ENCODE data around the gene AFG3L2. TPM values are rescaled to one million over a fixed set of nuclear protein-coding genes. Genes with fewer than 3 reads are reported as not detected.

The AFG3L2 gene
- total and polyA plus RNA-seq, 2 of the 8 experiments (the other 6 are each of a cell fraction or from before 2014, with no cell fraction given): 29.7 to 84.8 TPM

- Histone ChIP-seq H4K5ac (ENCODE audit: insufficient read length, low read depth, low read length) (no peak overlapping the region), H3K23me2 (ENCODE audit: low read depth, low read length) (peaks cover under 1% of the 10 kb centered on the region; the same call in 1 of the 2 replicates), H2BK20ac (ENCODE audit: low read length) (no peak overlapping the region), H3K23ac (ENCODE audit: insufficient read length) (no peak overlapping the region), H4K20me1 (replicated peaks in 1 of 2; ENCODE audit: control insufficient read depth in 1 of 2, insufficient read depth in 2 of 2, low read length in 2 of 2) (no peaks in the 10 kb centered on the region), H3K27ac (ENCODE audit: low read depth, low read length) (no peak overlapping the region), H3K27me3 (replicated peaks in 1 of 4; ENCODE audit: control insufficient read depth in 3 of 4, extremely low read depth in 1 of 4, insufficient read depth in 3 of 4, low read length in 3 of 4) (no peaks in the 10 kb centered on the region), H3K56ac (replicated peaks; ENCODE audit: insufficient read length, low read depth, low read length) (no peak overlapping the region), H4K8ac (ENCODE audit: extremely low read depth, insufficient read depth, low read length) (no peak overlapping the region), H3K4me2 (ENCODE audit: insufficient read depth in 1 of 2, low read depth in 2 of 2, low read length in 2 of 2) (no peak overlapping the region), H2BK15ac (ENCODE audit: low read length) (no peak overlapping the region), H3K9me3 (ENCODE audit: insufficient read depth in 2 of 2, low read depth in 1 of 2, low read length in 1 of 2) (no peaks in the 10 kb centered on the region), H3K4me1 (replicated peaks in 1 of 4; ENCODE audit: control insufficient read depth in 3 of 4, insufficient read depth in 4 of 4, low read length in 3 of 4) (no peaks in the 10 kb centered on the region; a peak in 1 of 7 replicates), H2AK5ac (ENCODE audit: low read depth, low read length) (no peak overlapping the region), H4K91ac (replicated peaks; ENCODE audit: insufficient read length, low read length) (no peak overlapping the region), H3K79me1 (ENCODE audit: low read depth, low read length) (no peaks in the 10 kb centered on the region), H3K4ac (replicated peaks; ENCODE audit: insufficient read length, low read depth, low read length) (no peak overlapping the region), H3K9ac (replicated peaks in 1 of 4; ENCODE audit: extremely low read depth in 1 of 4, low read depth in 3 of 4, low read length in 3 of 4) (no peak overlapping the region), H2BK120ac (replicated peaks; ENCODE audit: low read depth, low read length) (no peak overlapping the region), H2BK12ac (ENCODE audit: low read depth, low read length) (no peak overlapping the region), H3K18ac (ENCODE audit: extremely low read depth, low read length) (no peak overlapping the region), H2AFZ (ENCODE audit: low read length) (no peak overlapping the region), H3K36me3 (ENCODE audit: control insufficient read depth in 2 of 4, insufficient read depth in 4 of 4, low read length in 3 of 4) (no peaks in the 10 kb centered on the region), H3K79me2 (ENCODE audit: control insufficient read depth in 1 of 2, insufficient read depth in 2 of 2, low read length in 2 of 2) (no peaks in the 10 kb centered on the region), H2BK5ac (ENCODE audit: low read depth, low read length) (no peak overlapping the region), H3K4me3 (ENCODE audit: extremely low read depth in 1 of 4, insufficient read depth in 2 of 4, low read depth in 3 of 4, low read length in 4 of 4) (no peak overlapping the region), H3K14ac (ENCODE audit: insufficient read length) (no peak overlapping the region)
- ChIA-PET CTCF (ENCODE audit: partially characterized antibody) (interaction anchor here (0.6 to 11.1 kb wide), 26 partner anchors 8 to 541 kb away, joined by 3 to 139 read pairs (median 4); partner anchors contain the start of genes PRELID3A and SPIRE1), POLR2A (ENCODE audit: partially characterized antibody) (interaction anchor here (1.5 kb wide), 1 partner anchor 14 kb away, joined by 7 read pairs; the partner anchor contains the start of gene PRELID3A)
- FAIRE-seq (no peak), DNase-seq (ENCODE audit: low read depth in 1 of 2, low spot score in 2 of 2) (no peak)
- 88% methylated on average over 3 of the region's 3 CpGs; no CpG with 5 or more reads in 1 of the 2 experiments for WGBS, 2 experiments (ENCODE audit: extremely low coverage in 1 of 2, insufficient coverage in 1 of 2, insufficient read length in 1 of 2, insufficient replicate concordance in 2 of 2, low coverage in 1 of 2, low lambda C conversion rate in 2 of 2, missing lambda C conversion rate in 1 of 2)
- TF ChIP-seq CBX8 (IDR thresholded peaks at IDR 0.05; ENCODE audit: borderline replicate concordance, low read depth, low read length) (no peak), POU5F1 (IDR thresholded peaks at IDR 0.05; ENCODE audit: low read depth, low read length) (no peak), JUND (IDR thresholded peaks at IDR 0.05; ENCODE audit: low read length) (no peak), E2F6 (IDR thresholded peaks at IDR 0.05) (no peak), KDM1A (IDR thresholded peaks at IDR 0.05; ENCODE audit: borderline replicate concordance, low read length) (no peak), CHD1 (IDR thresholded peaks at IDR 0.05; ENCODE audit: low read depth, low read length) (no peak), BCL11A (IDR thresholded peaks at IDR 0.05; ENCODE audit: low read depth in 2 of 2, low read length in 2 of 2) (no peak), GTF2F1 (IDR thresholded peaks at IDR 0.05; ENCODE audit: borderline replicate concordance, low read depth, low read length) (no peak)
Observed at GRCh38 chr18:12393510-12393909, 16.5 kb upstream of the AFG3L2 start.

All from H1 (cell line).